GM19239 (cell line): ENCODE measurements around the gene SLC26A4.

ENCODE experiments used
- DNase-seq: peaks from one replicate; pipeline ENCODE4 v3.0.0; 2011; ENCODE audit warnings: low spot score; ENCODE audit not compliant: insufficient read length
- FAIRE-seq: peaks from 2 replicates; lab custom pipeline; 2011; peaks lifted over from hg19 to GRCh38; lab: Jason Lieb, UNC

SLC26A4 gene

GRCh38 chr7:107692501-107692900 is 31.9 kb downstream of the SLC26A4 start:
- FAIRE-seq, result no peak
- no peak for DNase-seq

DNA sequence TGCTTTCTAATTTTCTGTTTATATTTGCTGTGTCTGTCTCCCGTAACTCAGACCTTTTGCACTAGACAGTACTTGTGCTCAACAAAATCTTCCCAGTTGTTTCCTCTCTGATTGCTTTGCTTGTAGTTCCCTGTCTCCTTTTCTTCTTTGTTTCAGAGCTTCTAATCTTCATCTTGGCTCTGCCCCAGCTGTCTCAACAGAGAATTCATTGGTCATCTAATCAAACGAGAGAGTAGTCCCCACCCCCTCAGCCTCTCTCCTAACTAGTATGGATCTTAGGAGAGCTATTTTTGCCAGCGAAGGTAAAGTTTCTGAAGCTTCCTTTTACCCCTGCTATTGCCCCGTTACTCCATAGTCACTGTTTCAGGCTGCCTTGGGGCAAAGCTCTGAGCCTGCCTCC is 32.8 kb downstream of the SLC26A4 start:
- FAIRE-seq (no peak), DNase-seq (no peak)

DNA sequence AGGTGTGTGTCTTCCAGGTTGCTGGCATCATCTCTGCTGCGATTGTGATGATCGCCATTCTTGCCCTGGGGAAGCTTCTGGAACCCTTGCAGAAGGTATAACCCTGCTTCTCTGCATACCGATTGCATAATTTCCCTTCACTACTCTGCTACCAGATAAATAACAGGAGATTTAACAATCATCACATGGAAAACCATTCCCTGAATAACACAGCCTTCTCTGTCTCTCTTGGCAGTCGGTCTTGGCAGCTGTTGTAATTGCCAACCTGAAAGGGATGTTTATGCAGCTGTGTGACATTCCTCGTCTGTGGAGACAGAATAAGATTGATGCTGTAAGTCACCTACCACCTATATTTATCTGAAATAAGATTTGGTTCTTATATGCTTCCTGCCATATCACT is 33.8 kb downstream of the SLC26A4 start:
- DNase-seq, result no peak
- FAIRE-seq, result no peak

- FAIRE-seq, result no peak
- no peak for DNase-seq
Observed at GRCh38 chr7:107696330-107696946, 35.8 kb downstream of the SLC26A4 start.

GRCh38 chr7:107697321-107698049 is 36.9 kb downstream of the SLC26A4 start:
- FAIRE-seq (no peak), DNase-seq (no peak)

DNA sequence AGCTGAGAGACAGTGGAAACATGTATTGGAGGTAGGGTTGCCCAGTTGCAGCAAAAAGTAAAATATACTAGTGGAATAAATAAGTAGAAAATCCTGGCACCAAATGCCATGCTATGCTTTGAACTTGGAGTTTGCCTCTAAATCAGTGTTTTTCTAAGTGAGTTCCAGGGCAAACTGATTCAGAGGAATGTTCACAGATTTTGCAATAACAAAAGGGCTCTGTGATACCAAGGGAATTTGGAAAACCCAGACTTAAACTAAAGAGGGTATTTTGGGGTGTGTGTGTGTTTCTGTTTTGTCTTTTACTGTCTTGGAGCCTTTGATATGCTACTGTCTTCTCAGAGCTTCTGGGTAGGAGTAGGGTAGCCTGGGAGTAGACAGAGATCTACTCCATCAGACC is 39.9 kb downstream of the SLC26A4 start:
- DNase-seq (no peak), FAIRE-seq (no peak)

GRCh38 chr7:107701191-107701590 is 40.6 kb downstream of the SLC26A4 start:
- DNase-seq (no peak), FAIRE-seq (no peak)

DNA sequence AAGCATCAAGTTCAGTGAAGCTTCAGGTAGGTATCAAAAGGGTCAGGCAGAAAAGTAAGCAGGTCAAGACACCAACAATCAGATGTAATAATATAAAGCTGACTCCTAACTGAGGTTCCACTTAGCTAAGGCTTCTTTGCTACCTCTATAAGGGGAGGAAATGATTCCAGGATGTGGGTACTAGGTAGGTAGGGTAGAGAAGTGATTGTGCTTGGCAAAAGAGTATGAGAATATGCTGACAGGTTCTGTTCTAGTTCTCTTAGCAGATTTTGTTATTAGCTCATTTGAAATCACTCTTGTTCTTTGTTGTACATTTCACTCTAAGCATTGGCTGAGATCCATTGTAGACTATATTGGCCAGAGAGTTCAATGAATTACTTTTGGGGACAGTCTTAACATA is 42.6 kb downstream of the SLC26A4 start:
- no peak for DNase-seq
- FAIRE-seq, result no peak

GRCh38 chr7:107703872-107704271 is 43.2 kb downstream of the SLC26A4 start:
- FAIRE-seq, result no peak
- DNase-seq, result no peak

DNA sequence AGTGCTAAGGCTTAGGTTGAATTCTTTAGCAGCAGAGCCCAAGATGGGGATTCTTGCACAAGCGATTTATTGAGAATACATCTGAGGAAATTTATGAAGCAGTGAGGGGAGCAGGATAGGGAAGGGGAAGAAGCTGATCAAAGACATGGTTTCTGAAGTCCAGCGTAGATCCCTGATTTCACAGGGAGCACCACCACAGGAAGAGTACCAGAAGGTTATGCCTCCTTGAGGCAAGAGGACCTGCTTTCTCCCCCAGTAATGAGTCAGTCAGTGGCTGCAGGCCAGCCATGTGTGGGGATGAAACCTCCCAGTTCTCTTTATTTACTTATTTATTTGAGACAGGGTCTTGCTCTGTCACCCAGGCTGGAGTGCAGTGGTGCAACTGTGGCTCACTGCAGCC is 48.3 kb downstream of the SLC26A4 start:
- DNase-seq, result no peak
- no peak for FAIRE-seq

GRCh38 chr7:107711301-107711700 is 50.7 kb downstream of the SLC26A4 start:
- no peak for DNase-seq
- FAIRE-seq, result no peak

- no peak for DNase-seq
- no peak for FAIRE-seq
Observed at GRCh38 chr7:107712025-107712424, 51.4 kb downstream of the SLC26A4 start.

DNA sequence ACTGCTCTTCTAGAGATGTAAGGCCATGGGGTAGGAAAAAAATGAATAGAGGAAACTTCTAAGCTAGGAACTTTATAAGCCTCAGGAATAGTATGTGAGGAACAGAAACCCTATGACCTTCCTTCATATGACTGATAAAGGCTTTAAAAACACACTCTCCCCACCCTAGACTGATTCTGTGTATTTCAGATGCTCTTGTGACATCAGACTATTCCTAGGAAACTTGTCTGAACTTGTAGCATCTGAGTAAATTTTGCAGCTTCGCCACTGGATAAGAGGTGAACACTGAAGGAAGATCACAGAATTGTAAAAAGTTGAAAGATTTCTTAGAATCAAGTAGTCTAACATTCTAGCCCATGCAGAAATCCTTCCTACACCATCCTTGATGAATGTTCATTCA is 52.3 kb downstream of the SLC26A4 start:
- DNase-seq (no peak), FAIRE-seq (no peak)

GRCh38 chr7:107715531-107715930 is 54.9 kb downstream of the SLC26A4 start:
- DNase-seq (no peak), FAIRE-seq (no peak)

GRCh38 chr7:107718456-107719193 is 58.0 kb downstream of the SLC26A4 start:
- no peak for FAIRE-seq

GRCh38 chr7:107721286-107721685 is 60.7 kb downstream of the SLC26A4 start:
- DNase-seq (no peak), FAIRE-seq (no peak)

More at GRCh38 chr7:107718456-107719193, 58.0 kb downstream of the SLC26A4 start:
- DNase-seq, result no peak

- no peak for FAIRE-seq
- DNase-seq, result no peak
Observed at GRCh38 chr7:107723255-107723654, 62.6 kb downstream of the SLC26A4 start.

- DNase-seq, result peak; percentile 50
- peak; percentile 42 for FAIRE-seq
Observed at GRCh38 chr7:107725138-107725740, 64.6 kb downstream of the SLC26A4 start.

DNA sequence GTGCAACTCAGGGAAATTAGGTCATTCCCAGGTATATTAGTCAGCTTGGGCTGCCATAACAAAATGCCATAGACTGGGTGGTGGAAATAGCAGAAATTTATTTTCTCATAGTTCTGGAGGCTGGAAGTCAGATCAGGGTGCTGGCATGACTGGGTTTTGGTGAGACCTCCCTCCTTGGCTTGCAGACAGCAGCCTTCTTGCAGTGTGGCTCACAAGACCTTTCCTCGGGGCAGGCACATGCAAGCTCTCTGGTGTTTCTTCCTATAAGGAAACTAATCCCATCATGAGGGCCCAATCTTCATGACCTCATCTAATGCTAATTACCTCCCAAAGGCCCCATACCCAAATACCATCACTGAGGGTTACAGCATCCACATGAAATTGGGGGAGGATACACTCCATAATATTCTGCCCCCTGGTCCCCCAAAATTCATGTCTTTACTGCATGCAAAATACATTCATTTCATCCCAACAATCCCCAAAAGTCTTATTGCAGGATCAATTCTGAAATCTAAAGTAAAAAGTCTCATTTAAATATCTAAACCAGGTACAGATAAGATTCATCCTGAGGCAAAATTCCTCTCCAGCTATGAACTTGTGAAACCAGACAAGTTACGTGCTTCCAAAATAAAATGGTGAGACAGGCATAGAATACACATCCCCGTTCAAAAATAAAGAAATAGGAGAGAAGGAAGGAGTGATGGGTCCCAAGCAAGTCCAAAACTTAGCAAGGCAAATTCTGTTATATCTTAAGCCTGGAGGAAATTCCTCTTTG is 65.9 kb downstream of the SLC26A4 start:
- no peak for DNase-seq
- FAIRE-seq, result no peak

GRCh38 chr7:107728276-107728675 is 67.6 kb downstream of the SLC26A4 start:
- FAIRE-seq (no peak), DNase-seq (no peak)
